Gastroesophageal sphincter (tissue), 3 donors: ENCODE results near the gene TAS2R13.

Experiments
- POLR2A ChIP-seq, 2 donors: fragments of 450-650 bp; IDR thresholded peaks; one replicate each; pipeline ENCODE4 v1.6.1; 2017; ENCODE audit warnings: antibody characterized with exemption in 2 of 2, mild to moderate bottlenecking in 2 of 2, moderate library complexity in 1 of 2
- TF ChIP-seq, protein P1 (sequence below), 4 experiments: fragments of 200-600 bp in 2 of 4; fragments of 450-650 bp in 2 of 4; sonication (generic) in 1 of 4; IDR thresholded peaks; one replicate each; pipeline ENCODE4 v1.5.1; 2017 to 2019; ENCODE audit warnings: antibody characterized with exemption in 4 of 4, mild to moderate bottlenecking in 2 of 4, moderate library complexity in 2 of 4

DNA sequence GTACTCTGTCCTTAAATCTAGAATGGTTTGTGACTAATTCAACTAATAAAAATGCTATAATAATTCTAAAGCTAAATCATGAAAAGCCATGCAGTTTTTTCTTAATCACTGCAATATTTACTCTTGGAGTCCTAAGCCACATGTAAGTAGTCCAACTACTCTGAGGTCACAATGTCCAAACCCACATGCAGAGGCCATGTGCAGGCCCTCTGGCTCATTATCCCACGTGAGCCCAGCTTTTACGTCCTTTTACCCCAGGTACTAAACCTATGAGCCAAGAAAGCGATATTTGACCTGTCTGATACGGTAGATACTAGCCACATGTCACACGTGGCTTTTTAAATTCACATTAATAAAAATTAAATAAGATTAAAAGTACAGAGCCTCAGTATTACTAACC, 12.5 kb downstream of the TAS2R13 start:
- no peak for TF ChIP-seq POLR2A (IDR thresholded peaks at IDR 0.05)
- TF ChIP-seq, protein P1, sequence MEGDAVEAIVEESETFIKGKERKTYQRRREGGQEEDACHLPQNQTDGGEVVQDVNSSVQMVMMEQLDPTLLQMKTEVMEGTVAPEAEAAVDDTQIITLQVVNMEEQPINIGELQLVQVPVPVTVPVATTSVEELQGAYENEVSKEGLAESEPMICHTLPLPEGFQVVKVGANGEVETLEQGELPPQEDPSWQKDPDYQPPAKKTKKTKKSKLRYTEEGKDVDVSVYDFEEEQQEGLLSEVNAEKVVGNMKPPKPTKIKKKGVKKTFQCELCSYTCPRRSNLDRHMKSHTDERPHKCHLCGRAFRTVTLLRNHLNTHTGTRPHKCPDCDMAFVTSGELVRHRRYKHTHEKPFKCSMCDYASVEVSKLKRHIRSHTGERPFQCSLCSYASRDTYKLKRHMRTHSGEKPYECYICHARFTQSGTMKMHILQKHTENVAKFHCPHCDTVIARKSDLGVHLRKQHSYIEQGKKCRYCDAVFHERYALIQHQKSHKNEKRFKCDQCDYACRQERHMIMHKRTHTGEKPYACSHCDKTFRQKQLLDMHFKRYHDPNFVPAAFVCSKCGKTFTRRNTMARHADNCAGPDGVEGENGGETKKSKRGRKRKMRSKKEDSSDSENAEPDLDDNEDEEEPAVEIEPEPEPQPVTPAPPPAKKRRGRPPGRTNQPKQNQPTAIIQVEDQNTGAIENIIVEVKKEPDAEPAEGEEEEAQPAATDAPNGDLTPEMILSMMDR (IDR thresholded peaks at IDR 0.05), result no peak
